B cell (primary cell): ENCODE measurements around the gene SCPEP1.

ENCODE experiments used
- CTCF ChIP-seq: fragments of 200-600 bp; IDR thresholded peaks from one replicate; pipeline ENCODE4 v1.8.0; 2022; ENCODE audit warnings: antibody characterized with exemption, mild to moderate bottlenecking
- EZH2 ChIP-seq: IDR thresholded peaks from 2 replicates; pipeline ENCODE4 v1.6.1; 2012; ENCODE audit warnings: borderline replicate concordance, low read depth, mild to moderate bottlenecking, moderate library complexity, low read length; ENCODE audit not compliant: insufficient read depth, poor library complexity, severe bottlenecking

GRCh38 chr17:56974055-56974454 lies 3.9 kb upstream of the SCPEP1 start:
- TF ChIP-seq CTCF (no peak), EZH2 (no peak)
